GM19463 (cell line): ENCODE results near the gene KICS2.

Source experiments
- ATAC-seq: cut with Tn5 transposase; IDR thresholded peaks from one replicate; pipeline ENCODE4 v1.9.1; 2021; ENCODE audit warnings: mild to moderate bottlenecking, moderate library complexity; ENCODE audit not compliant: unreplicated experiment

The KICS2 gene

GRCh38 chr12:64175254-64175945 is 46.7 kb downstream of the KICS2 start:
- no peak for ATAC-seq

GRCh38 chr12:64173456-64173855 is 48.6 kb downstream of the KICS2 start:
- no peak for ATAC-seq
